Mesothelial cell of epicardium (in vitro differentiated cells): ENCODE data around the gene ANK3. TPM values are rescaled to one million over a fixed set of nuclear protein-coding genes. Genes with fewer than 3 reads are reported as not detected.
A peak's percentile ranks its signal among the peaks of the same experiment; 100 is the strongest.

Experiments used
- DNase-seq, 2 experiments: peaks; one replicate each; pipeline ENCODE4 v3.0.0; 2021; ENCODE audit warnings: low spot score in 2 of 2; ENCODE audit not compliant: unreplicated experiment in 2 of 2
- H3K27ac Mint-ChIP-seq: 2 replicates; pipeline ENCODE4 v1.8.0; 2021; ENCODE audit warnings: mixed read lengths
- H3K27me3 Mint-ChIP-seq: 2 replicates; pipeline ENCODE4 v1.8.0; 2021; ENCODE audit warnings: low read depth, mixed read lengths
- H3K36me3 Mint-ChIP-seq: 2 replicates; pipeline ENCODE4 v1.8.0; 2021; ENCODE audit warnings: mixed read lengths
- H3K4me1 Mint-ChIP-seq: 2 replicates; pipeline ENCODE4 v1.8.0; 2021; ENCODE audit warnings: mixed read lengths
- H3K4me3 Mint-ChIP-seq: 2 replicates; pipeline ENCODE4 v1.8.0; 2021; ENCODE audit warnings: mild to moderate bottlenecking, moderate library complexity, mixed read lengths
- H3K9me3 Mint-ChIP-seq: 2 replicates; pipeline ENCODE4 v1.8.0; 2021; ENCODE audit warnings: mixed read lengths
- CTCF ChIP-seq: fragments of 200-600 bp; sonication (generic); IDR thresholded peaks from one replicate; pipeline ENCODE4 v1.5.0; 2021; ENCODE audit warnings: antibody characterized with exemption; ENCODE audit not compliant: unreplicated experiment
- total RNA-seq: library from RNA; stranded (reverse); gene quantifications from 3 replicates; pipeline ENCODE4 v1.2.1, GENCODE V29; 2021

The ANK3 gene
- 242 to 270 TPM (median 243 TPM) in 3 replicates for total RNA-seq

DNA sequence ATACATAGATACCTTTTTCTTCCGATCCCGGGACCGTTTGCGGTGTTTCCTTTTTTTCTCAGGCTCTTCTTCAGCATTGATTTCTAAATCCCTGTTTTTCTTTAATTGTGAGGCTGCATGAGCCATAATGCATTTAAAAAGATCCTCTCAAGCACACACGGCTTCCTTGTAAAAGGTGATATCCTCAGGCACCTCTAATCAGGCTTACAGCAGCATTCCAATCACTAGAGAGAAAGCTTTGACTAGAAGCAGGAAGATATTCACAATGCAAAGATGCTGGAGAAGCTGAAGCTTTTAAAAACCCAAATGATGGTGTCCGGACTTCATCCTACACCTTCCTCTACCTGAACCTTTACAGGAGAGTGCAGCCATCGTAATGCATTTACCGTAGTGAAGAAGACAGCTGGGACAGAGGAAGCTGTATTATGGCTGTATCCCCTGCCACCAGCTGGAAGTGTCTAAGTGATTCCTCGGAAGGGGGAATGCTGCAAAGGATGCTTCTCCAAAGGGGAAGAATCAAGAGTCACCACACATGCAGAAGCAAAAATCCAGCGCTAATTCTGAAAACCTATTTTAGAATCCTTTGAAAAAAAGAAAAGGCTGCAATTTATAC, at the start of gene ANK3:
ANK3 (minus strand) TSS at position 463 of the 613 bp plus-strand sequence; CDS start at position 126, 337 bp downstream.
- Mint-ChIP-seq H3K27me3 (no peaks in the 10 kb centered on the region), H3K9me3 (no peaks in the 10 kb centered on the region), H3K36me3 (no peaks in the 10 kb centered on the region), H3K27ac (peak within 1 kb of the TSS; percentile 75), H3K4me3 (peak within 1 kb of the TSS; percentile 51), H3K4me1 (peaks cover 50% of the 10 kb centered on the region)
- no peak for DNase-seq
- no peak for TF ChIP-seq CTCF

DNA sequence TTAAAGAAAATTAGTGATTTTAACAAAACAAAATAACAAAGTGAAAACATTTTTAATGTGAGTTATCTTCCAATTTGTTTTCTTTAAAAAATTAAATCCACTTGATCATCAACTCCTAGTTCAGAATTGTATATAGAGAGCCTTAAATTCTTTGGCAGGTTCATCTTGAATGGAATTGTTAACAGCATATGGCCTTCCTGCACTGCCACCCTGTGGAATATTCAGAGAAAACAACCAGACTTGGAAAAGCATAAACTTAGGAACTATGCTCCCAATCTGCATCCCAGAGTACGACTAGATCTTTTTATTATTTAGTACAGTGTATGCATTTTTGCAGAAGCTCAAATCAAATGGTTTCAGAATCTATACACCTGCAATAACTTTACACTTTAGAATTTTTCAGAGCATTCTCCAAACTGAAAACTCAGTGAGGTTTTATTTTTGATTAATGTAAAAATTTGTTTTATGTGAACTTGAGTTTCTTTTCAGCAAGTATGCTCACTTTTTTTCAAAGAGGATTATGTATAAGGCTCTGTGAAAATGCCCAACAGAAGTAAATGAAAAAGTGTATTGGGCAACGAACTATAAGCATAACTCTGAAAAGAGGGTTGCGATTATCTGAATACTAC, 44.9 kb upstream of the ANK3 start:
- H3K27ac Mint-ChIP-seq, result no peak overlapping the region
- peaks cover 3% of the 10 kb centered on the region for H3K36me3 Mint-ChIP-seq
- H3K9me3 Mint-ChIP-seq, result no peaks in the 10 kb centered on the region
- DNase-seq, result no peak
- peak; percentile 73 for TF ChIP-seq CTCF
- H3K27me3 Mint-ChIP-seq, result no peaks in the 10 kb centered on the region
- H3K4me3 Mint-ChIP-seq, result no peak overlapping the region
- H3K4me1 Mint-ChIP-seq, result peaks cover 40% of the 10 kb centered on the region

DNA sequence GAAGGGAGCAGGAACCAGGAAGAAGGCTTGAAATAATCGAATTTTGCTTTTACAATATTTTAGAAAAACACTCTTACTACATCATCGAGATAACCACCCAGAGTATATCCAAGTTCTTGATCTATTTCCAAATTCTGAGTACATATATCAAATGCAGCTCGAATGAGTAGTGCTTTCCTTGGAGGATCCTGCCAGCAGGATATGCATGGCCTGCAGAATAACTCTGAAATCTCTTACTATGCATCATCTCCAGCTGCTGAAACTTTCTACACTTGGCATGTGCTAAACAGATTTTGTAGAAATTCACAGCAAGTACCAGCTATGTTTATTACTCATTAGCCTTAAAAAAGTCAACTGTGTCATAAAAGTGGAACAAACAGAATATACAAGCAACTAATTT, 44.0 kb upstream of the ANK3 start:
- Mint-ChIP-seq H3K27ac (peak overlapping the region; percentile 96), H3K27me3 (no peaks in the 10 kb centered on the region), H3K4me1 (peaks cover 48% of the 10 kb centered on the region), H3K36me3 (peaks cover 3% of the 10 kb centered on the region), H3K9me3 (no peaks in the 10 kb centered on the region), H3K4me3 (no peak overlapping the region)
- no peak for DNase-seq
- no peak for TF ChIP-seq CTCF

GRCh38 chr10:60430836-60431597, 41.3 kb upstream of the ANK3 start:
- Mint-ChIP-seq H3K4me1 (peaks cover 67% of the 10 kb centered on the region), H3K36me3 (peaks cover 3% of the 10 kb centered on the region)
- TF ChIP-seq CTCF, result no peak

DNA sequence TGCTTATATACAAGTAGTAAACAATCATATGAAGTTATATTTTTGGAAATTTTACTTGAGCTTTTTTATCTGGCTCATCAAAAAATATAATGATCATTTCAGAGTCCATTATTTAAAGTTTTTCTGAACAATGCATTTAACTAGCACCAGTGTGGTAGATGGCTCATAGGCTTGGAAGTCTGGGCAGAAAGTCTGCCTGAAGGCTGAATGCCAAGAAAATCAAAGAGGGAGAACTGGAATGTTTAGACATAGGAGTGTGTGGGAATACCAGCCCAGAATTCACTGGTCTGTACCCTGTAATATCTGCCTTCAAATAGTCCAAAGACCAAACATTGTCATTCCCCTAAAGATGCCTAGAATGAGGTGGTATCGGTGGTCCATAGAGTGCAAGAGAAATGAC, 40.3 kb upstream of the ANK3 start:
- no peak for TF ChIP-seq CTCF
- H3K4me1 Mint-ChIP-seq, result peaks cover 75% of the 10 kb centered on the region
- no peak overlapping the region for H3K4me3 Mint-ChIP-seq
- peak overlapping the region; percentile 23 for H3K27ac Mint-ChIP-seq
- H3K9me3 Mint-ChIP-seq, result no peaks in the 10 kb centered on the region
- no peaks in the 10 kb centered on the region for H3K27me3 Mint-ChIP-seq
- H3K36me3 Mint-ChIP-seq, result peaks cover 3% of the 10 kb centered on the region
- no peak for DNase-seq

More at GRCh38 chr10:60430836-60431597, 41.3 kb upstream of the ANK3 start:
- no peak for DNase-seq
- no peaks in the 10 kb centered on the region for H3K27me3 Mint-ChIP-seq
- no peaks in the 10 kb centered on the region for H3K9me3 Mint-ChIP-seq
- no peak overlapping the region for H3K4me3 Mint-ChIP-seq
- peak overlapping the region; percentile 23 for H3K27ac Mint-ChIP-seq
